Stimulated activated naive CD8-positive, alpha-beta T cell treated with anti-CD3 and anti-CD28 coated beads, Interleukin-15, Interleukin-2, amounts not matched to agents 100 U/mL and 50 U/mL, for 24 hours (primary cell): ENCODE data around the gene PSMA3.
A peak's percentile ranks its signal among the peaks of the same experiment; 100 is the strongest.

Experiments used
- ATAC-seq: fragments of 150-1000 bp; cut with Tn5 transposase; one replicate; pipeline ENCODE4 v1.10.0; 2021
- DNase-seq: peaks from one replicate; pipeline ENCODE4 v3.0.0; 2021

PSMA3 gene

DNA sequence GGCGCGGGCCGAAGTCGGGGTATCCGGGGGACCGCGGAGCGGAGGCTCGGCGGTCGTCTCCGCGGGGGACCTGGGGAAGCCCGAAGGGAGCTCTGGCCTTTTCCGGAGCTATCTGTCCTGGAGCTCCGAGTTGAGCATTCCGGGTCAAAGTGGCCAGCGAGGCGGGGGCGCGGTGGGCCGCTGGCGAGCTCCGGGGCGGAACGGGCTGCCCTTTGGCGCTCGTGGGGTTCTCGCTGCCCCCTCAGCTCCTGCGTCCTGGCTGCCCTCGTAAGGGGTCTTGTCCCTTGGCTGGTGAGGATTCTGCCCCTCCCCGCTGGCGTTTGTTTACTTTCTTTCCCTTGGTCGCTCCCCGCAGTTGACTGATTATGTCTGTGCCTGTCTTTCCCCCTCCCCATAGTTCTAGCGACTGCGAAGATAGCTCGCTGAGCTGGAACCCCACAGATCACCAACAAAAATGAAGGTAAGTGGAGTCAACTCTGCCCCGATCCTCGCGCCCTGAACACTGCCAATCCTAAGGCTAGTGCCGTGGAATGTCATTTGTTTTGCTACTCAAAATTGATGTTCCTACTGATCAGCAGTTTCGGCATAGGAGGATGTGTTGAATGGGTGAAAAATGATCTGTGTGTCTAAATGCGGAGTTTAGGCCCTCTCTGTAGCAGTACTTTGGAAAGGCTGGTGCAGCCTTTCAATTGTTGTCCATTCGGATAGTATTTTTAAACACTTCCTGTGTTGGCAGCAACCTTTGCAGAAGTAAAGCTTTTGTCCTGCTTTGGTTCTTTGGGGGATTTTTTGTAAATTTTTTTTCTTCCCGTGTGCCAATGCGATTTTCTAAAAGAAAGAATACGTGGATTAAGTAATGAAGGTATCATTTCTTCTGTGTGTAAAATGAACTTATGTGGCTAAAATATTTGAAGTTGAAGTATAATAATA, 55.0 kb downstream of the PSMA3 start:
- peak; percentile 21 for DNase-seq

DNA sequence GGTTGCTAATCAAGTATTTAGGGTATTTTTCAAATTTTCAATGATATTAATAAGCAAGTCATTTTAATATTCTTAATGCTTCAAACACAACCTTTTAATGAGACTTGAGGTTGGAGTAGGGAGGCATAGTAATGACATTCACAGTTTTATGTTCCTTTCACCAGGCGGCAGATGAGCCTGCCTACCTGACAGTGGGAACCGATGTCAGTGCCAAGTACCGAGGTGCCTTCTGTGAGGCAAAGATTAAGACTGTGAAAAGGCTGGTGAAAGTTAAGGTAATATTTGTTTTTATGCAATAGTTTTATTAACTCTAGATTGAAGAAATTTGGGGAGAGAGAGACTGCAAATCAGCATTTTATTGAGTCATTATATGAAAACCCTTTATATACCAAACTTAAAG, 56.8 kb downstream of the PSMA3 start:
- no peak for DNase-seq
- no peak for ATAC-seq

More for the DNA sequence above, 55.0 kb downstream of the PSMA3 start:
- ATAC-seq: no peak

DNA sequence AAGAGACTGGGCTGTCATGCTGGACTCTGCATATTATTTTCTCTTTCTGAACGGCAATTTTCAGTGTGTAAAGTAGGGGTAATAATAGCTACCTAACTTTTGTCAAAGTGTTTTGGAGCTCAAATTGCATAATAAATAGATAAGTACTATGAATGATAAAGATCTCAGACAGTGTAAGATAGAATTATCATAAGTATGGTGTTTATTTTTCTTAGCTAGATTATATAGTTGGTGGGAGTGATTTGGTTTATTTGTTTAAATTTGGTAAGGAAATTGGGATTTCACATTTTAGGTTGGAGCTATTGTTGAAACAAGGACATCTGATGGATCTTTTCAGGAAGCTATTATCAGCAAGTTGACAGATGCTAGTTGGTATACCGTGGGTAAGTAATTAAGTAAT, 61.1 kb downstream of the PSMA3 start:
- ATAC-seq: no peak
- no peak for DNase-seq

DNA sequence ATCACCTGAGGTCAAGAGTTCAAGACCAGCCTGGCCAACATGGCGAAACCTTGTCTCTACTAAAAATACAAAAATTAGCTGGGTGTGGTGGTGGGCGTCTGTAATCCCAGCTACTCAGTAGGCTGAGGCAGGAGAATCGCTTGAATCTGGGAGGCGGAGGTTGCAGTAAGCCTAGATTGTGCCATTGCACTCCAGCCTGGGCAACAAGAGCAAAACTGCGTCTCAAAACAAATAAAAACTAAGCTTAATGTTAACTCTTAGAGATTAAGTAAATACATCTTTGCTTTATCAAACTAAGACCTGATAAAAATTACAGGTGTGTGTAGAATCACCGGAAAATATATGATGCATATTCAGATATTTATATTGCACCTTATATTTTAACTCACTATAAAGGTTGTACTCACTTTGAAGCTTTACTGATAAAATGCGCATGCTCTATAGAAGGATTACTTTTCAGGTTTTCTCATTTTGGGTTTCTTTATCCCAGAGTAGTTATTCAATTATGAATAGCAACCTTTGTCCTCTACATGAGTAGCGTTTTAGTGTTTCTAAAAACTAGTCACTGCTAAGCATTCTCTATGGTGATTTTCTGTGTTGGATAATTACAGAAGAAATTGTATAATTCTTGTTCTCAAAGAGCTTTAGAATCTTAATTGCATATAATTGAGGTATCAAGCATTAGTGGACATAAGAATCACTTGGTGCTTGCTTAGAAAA, 63.1 kb downstream of the PSMA3 start:
- ATAC-seq (no peak), DNase-seq (no peak)

DNA sequence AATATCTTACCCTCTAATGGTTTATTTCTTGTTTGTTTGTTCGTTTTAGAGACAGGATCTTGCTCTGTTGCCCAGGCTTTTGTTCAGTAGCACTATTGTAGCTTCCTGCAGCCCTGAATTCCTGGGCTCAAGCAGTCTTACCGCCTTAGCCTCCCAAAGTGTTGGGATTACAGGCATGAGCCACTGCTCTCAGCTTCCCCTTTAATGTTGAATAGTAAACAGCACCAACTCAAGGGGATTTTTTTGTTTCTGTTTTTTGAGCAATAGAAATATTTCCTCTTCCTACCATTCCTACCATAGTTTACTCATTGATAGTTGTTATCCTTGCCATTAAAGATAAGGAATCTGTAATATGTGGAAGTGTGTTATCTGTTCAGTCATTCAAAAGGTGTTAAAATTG, 64.4 kb downstream of the PSMA3 start:
- ATAC-seq (no peak), DNase-seq (no peak)

- DNase-seq: no peak
- ATAC-seq: no peak
Observed at GRCh38 chr14:58313699-58314098, 69.1 kb downstream of the PSMA3 start.

- DNase-seq (no peak), ATAC-seq (no peak)
Observed at GRCh38 chr14:58315606-58316005, 71.0 kb downstream of the PSMA3 start.
